Nephron progenitor cell (in vitro differentiated cells): ENCODE measurements around the gene SIVA1.

Source experiments
- DNase-seq: peaks from one replicate; pipeline ENCODE4 v3.0.0; 2021
- H3K27ac Mint-ChIP-seq: 2 replicates; pipeline ENCODE4 v1.8.0; 2021; ENCODE audit warnings: mild to moderate bottlenecking, moderate library complexity, mixed read lengths
- H3K27me3 Mint-ChIP-seq: 2 replicates; pipeline ENCODE4 v1.8.0; 2021; ENCODE audit warnings: mild to moderate bottlenecking, low read depth, mixed read lengths; ENCODE audit not compliant: poor library complexity
- H3K36me3 Mint-ChIP-seq: 2 replicates; pipeline ENCODE4 v1.8.0; 2021; ENCODE audit warnings: low read depth, mixed read lengths
- H3K4me1 Mint-ChIP-seq: 2 replicates; pipeline ENCODE4 v1.8.0; 2021; ENCODE audit warnings: mixed read lengths
- H3K4me3 Mint-ChIP-seq: 2 replicates; pipeline ENCODE4 v1.8.0; 2021; ENCODE audit warnings: mild to moderate bottlenecking, moderate library complexity, mixed read lengths
- H3K9me3 Mint-ChIP-seq: 2 replicates; pipeline ENCODE4 v1.8.0; 2021; ENCODE audit warnings: mild to moderate bottlenecking, moderate library complexity, mixed read lengths
- CTCF ChIP-seq: fragments of 200-600 bp; sonication (generic); IDR thresholded peaks from 2 replicates; pipeline ENCODE4 v1.5.0; 2021; ENCODE audit warnings: antibody characterized with exemption

The SIVA1 gene

GRCh38 chr14:104804481-104805325 is 51.8 kb downstream of the SIVA1 start:
- no peak for TF ChIP-seq CTCF
- Mint-ChIP-seq H3K27ac (no peak overlapping the region), H3K36me3 (no peaks in the 10 kb centered on the region), H3K4me1 (peaks cover 19% of the 10 kb centered on the region), H3K9me3 (peaks cover 5% of the 10 kb centered on the region), H3K27me3 (peaks cover 36% of the 10 kb centered on the region), H3K4me3 (no peak overlapping the region)
- DNase-seq, result no peak

- no peak for DNase-seq
- no peak for TF ChIP-seq CTCF
- no peaks in the 10 kb centered on the region for H3K36me3 Mint-ChIP-seq
Measured at GRCh38 chr14:104805326-104805678, 52.4 kb downstream of the SIVA1 start.

GRCh38 chr14:104805941-104806624 is 53.1 kb downstream of the SIVA1 start:
- peaks cover 34% of the 10 kb centered on the region for H3K27me3 Mint-ChIP-seq
- TF ChIP-seq CTCF, result no peak
- no peak overlapping the region for H3K27ac Mint-ChIP-seq
- no peak overlapping the region for H3K4me3 Mint-ChIP-seq
- DNase-seq, result no peak
- H3K36me3 Mint-ChIP-seq, result no peaks in the 10 kb centered on the region
- peaks cover 16% of the 10 kb centered on the region for H3K4me1 Mint-ChIP-seq
- H3K9me3 Mint-ChIP-seq, result peaks cover 5% of the 10 kb centered on the region

More at GRCh38 chr14:104805326-104805678, 52.4 kb downstream of the SIVA1 start:
- Mint-ChIP-seq H3K27ac (no peak overlapping the region), H3K9me3 (peaks cover 5% of the 10 kb centered on the region), H3K27me3 (peaks cover 33% of the 10 kb centered on the region), H3K4me3 (no peak overlapping the region), H3K4me1 (peaks cover 16% of the 10 kb centered on the region)

- Mint-ChIP-seq H3K4me3 (no peak overlapping the region), H3K4me1 (peaks cover 9% of the 10 kb centered on the region), H3K36me3 (no peaks in the 10 kb centered on the region), H3K9me3 (peaks cover 5% of the 10 kb centered on the region), H3K27me3 (peaks cover 29% of the 10 kb centered on the region), H3K27ac (no peak overlapping the region)
- no peak for DNase-seq
- no peak for TF ChIP-seq CTCF
Measured at GRCh38 chr14:104806625-104807465, 53.9 kb downstream of the SIVA1 start.

GRCh38 chr14:104808456-104808855 is 55.5 kb downstream of the SIVA1 start:
- H3K27ac Mint-ChIP-seq, result no peak overlapping the region
- peaks cover 11% of the 10 kb centered on the region for H3K4me1 Mint-ChIP-seq
- TF ChIP-seq CTCF, result no peak
- peaks cover 5% of the 10 kb centered on the region for H3K9me3 Mint-ChIP-seq
- no peaks in the 10 kb centered on the region for H3K36me3 Mint-ChIP-seq
- H3K4me3 Mint-ChIP-seq, result no peak overlapping the region
- no peak for DNase-seq
- H3K27me3 Mint-ChIP-seq, result peaks cover 22% of the 10 kb centered on the region
